ENCODE results near the gene SLC23A1.

GRCh38 chr5:139382807-139383206 is 290 bp downstream of the SLC23A1 start:
- TF ChIP-seq ZBTB21 (tag by site-specific recombination; IDR thresholded peaks at IDR 0.05) (no peak), ZNF670 (tag by site-specific recombination; IDR thresholded peaks at IDR 0.05; ENCODE audit: low read depth) (no peak), ZFP3 (tag by site-specific recombination; IDR thresholded peaks at IDR 0.05; ENCODE audit: low read depth) (no peak), KLF7 (tag by site-specific recombination; IDR thresholded peaks at IDR 0.05; ENCODE audit: borderline replicate concordance) (no peak)
